K562 (cell line): ENCODE measurements around the gene ATXN7L1.

Experiments
- CTCF ChIP-seq, 3 experiments: IDR thresholded peaks in 2 of 3; conservative IDR thresholded peaks in 1 of 3; 2 replicates each; pipeline ENCODE4 v1.5.1; 2011 to 2012; ENCODE audit warnings: low read length in 3 of 3, mild to moderate bottlenecking in 3 of 3, control low read depth in 2 of 3, improper control_type of control experiment in 1 of 3, inconsistent platforms in 1 of 3, low read depth in 1 of 3, mixed read lengths in 1 of 3, moderate library complexity in 1 of 3; ENCODE audit not compliant: insufficient read depth in 2 of 3
- ETS1 ChIP-seq: conservative IDR thresholded peaks from 2 replicates; pipeline ENCODE4 v1.6.1; 2011; ENCODE audit warnings: low read depth, mild to moderate bottlenecking, low read length; ENCODE audit not compliant: control insufficient read depth
- MAFK ChIP-seq: IDR thresholded peaks from 2 replicates; pipeline ENCODE4 v1.6.1; 2011; ENCODE audit warnings: low read length, improper control_type of control experiment
- POLR2A ChIP-seq: fragments of 450-650 bp; conservative IDR thresholded peaks from 2 replicates; pipeline ENCODE4 v1.6.1; 2016
- POLR2AphosphoS2 ChIP-seq: IDR thresholded peaks from 2 replicates; pipeline ENCODE4 v1.6.1; 2012; ENCODE audit warnings: low read length, improper control_type of control experiment
- RBM39 ChIP-seq: fragments of 200-400 bp; formaldehyde crosslinking; optimal IDR thresholded peaks from 2 replicates; pipeline ENCODE3; 2018; ENCODE audit warnings: low read depth, low read length
- YY1 ChIP-seq, 3 experiments: IDR thresholded peaks; 2 replicates each; pipeline ENCODE4 v1.6.1; 2011; ENCODE audit warnings: low read length in 2 of 3, mild to moderate bottlenecking in 2 of 3, moderate library complexity in 2 of 3, borderline replicate concordance in 1 of 3, control low read depth in 1 of 3, low read depth in 1 of 3; ENCODE audit not compliant: insufficient read depth in 3 of 3, insufficient replicate concordance in 2 of 3, control insufficient read depth in 1 of 3, insufficient read length in 1 of 3; ENCODE audit errors: extremely low read depth in 1 of 3
- ZBTB1 ChIP-seq: sonication (generic); formaldehyde crosslinking; IDR thresholded peaks from 2 replicates; pipeline ENCODE4 v1.8.1; 2023; ENCODE audit warnings: missing genetic modification reagents, low read depth, mild to moderate bottlenecking, borderline replicate concordance

- no peak for TF ChIP-seq MAFK
- no peak for TF ChIP-seq RBM39
- no peak for TF ChIP-seq CTCF (IDR thresholded peaks at IDR 0.05 in 2 of 3, conservative IDR thresholded peaks at IDR 0.05 in 1 of 3; ENCODE audit: insufficient read depth in 2 of 3, low read depth in 1 of 3, low read length in 3 of 3)
- TF ChIP-seq ZBTB1 (CRISPR knock-in tag) = no peak
- no peak for TF ChIP-seq ETS1
- TF ChIP-seq YY1 (IDR thresholded peaks at IDR 0.05; ENCODE audit: borderline replicate concordance in 1 of 3, control insufficient read depth in 1 of 3, extremely low read depth in 1 of 3, insufficient read depth in 3 of 3, insufficient read length in 1 of 3, insufficient replicate concordance in 2 of 3, low read depth in 1 of 3, low read length in 2 of 3) = no peak
- no peak for TF ChIP-seq POLR2A
- no peak for TF ChIP-seq POLR2AphosphoS2
Observed at GRCh38 chr7:105637755-105638154, 238.6 kb downstream of the ATXN7L1 start.
